D341Med (cell line): Measurements from ENCODE around the gene ARL8A.

Experiments used
- DNase-seq: peaks from one replicate; pipeline ENCODE4 v3.0.0; 2012; ENCODE audit warnings: low spot score

The ARL8A gene

GRCh38 chr1:202135221-202135721 lies 9.3 kb downstream of the ARL8A start:
- DNase-seq: peak; percentile 90

DNA sequence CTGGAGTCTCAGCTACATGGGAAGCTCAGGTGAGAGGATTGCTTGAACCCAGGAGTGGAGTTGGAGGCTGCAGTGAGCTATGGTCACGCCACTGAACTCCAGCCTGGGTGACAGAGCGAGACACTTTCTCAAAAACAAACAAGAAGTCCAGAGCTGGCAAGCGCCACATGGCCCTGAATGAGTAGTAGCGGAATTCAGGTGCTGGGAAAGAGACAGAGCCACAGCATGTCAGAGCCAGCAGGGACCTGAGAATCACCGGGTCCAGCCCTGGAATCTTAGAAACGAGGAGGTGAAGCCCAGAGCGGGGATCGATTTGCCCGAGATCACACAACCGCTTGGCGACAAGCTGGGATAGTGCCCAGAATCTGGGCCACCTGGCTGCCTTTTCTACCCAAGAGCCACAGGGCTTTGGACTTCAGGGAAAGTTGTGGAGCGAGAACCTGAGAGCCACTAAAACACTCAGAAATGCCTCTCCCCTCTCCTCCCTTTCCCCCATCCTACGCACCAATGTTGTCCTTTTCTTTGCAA lies 9.8 kb downstream of the ARL8A start:
- DNase-seq: no peak

- no peak for DNase-seq
Measured at GRCh38 chr1:202133989-202134388, 10.5 kb downstream of the ARL8A start.

GRCh38 chr1:202133496-202133895 lies 11.0 kb downstream of the ARL8A start:
- DNase-seq: no peak

- DNase-seq: no peak
Measured at GRCh38 chr1:202133001-202133400, 11.5 kb downstream of the ARL8A start.

DNA sequence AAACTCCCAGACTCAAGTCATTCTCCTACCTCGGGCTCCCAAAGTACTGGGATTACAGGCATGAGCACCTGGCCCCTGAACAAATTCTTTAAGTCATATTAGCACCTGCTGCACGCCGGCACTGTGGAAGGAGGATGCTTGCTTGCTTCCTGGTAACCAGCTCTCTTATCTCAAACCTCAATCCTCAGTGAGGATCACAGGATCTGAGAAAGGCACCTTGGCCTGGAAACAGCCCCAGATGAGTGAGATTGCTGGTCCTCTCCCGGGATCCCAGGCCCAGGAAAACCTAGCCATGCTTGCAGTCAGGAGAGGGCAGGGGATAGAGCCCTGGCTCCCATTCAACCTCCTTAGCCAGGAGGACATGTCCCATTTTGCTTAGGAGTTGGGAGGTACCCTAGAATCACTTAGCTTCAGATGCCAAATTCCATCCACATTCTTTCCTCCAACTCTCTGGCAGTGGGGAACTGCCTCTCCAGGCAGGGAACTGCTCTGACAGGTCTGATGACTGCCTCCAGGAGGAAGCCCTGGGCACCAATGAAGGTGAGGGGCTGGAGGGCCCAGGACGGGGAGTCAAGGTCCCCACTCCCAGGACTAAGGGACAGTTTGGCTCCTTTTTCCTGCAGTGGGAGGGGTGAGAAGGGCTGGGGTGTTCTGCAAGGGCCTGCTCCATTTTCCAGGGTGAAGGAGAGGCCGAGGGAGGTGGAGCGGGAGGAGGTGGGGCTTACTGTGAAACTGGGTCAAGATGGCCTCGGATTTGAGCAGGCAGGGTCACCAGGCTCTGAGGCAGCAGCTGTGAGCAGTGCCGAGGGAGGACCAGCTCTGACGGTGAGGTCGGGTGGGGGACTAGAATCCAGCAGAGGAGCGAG lies 12.3 kb downstream of the ARL8A start:
- DNase-seq: no peak

GRCh38 chr1:202130816-202131522 lies 13.6 kb downstream of the ARL8A start:
- no peak for DNase-seq

GRCh38 chr1:202130297-202130721 lies 14.2 kb downstream of the ARL8A start:
- no peak for DNase-seq

- DNase-seq: peak; percentile 38
Measured at GRCh38 chr1:202129453-202130296, 14.9 kb downstream of the ARL8A start.

- DNase-seq: peak; percentile 40
Measured at GRCh38 chr1:202127836-202128622, 16.5 kb downstream of the ARL8A start.

DNA sequence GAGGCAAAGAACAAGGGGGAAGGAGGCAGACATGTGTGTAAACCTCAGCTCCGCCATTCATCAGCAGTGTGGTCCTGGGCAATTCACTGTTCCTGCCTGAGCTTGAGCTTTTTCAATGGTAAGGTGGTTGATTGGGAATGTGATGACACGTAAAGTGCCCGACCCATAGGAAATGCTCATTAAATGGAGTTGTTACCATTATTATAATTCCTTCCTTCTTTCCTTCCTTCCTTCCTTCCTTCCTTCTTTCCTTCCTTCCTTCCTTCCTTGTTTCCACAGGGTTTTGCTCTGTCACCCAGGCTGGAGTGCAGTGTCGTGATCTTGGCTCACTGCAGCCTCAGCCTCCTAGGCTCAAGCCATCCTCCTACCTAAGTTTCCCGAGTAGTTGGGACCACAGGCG lies 17.5 kb downstream of the ARL8A start:
- DNase-seq: no peak

DNA sequence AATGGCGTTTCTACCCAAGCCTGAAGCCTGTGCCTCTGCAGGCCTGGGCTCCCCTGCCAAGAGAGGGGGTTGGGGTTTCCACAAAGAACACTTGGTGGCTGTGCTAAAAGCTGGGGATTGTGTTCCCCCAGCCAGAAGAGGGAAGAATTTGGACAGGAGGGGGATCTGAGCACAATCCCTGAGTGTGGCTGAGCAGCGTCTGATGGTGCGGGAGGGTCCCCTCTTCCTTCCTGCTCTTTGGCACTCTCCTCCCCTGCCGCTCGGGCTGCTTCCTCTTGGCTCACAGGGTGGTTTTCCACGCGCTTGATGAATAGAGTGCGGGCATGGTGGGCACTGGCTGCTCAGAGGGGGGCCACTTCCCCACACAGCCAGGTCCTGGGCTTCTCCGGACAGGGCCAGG lies 18.1 kb downstream of the ARL8A start:
- DNase-seq: no peak

DNA sequence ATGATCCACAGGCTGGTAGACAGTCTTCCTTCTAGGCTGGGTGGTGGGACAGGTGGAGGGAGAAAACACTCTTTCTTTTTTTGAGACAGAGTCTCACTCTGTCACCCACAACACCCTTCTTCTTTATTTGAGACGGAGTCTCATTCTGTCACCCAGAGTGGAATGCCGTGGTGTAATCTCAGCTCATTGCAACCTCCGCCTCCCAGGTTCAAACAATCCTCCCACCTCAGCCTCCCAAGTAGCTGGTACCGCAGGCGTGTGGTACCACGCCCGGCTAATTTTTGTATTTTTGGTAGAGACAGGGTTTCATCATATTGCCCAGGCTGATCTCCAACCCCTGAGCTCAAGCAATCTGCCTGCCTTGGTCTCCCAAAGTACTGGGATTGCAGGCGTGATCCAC lies 18.9 kb downstream of the ARL8A start:
- no peak for DNase-seq

DNA sequence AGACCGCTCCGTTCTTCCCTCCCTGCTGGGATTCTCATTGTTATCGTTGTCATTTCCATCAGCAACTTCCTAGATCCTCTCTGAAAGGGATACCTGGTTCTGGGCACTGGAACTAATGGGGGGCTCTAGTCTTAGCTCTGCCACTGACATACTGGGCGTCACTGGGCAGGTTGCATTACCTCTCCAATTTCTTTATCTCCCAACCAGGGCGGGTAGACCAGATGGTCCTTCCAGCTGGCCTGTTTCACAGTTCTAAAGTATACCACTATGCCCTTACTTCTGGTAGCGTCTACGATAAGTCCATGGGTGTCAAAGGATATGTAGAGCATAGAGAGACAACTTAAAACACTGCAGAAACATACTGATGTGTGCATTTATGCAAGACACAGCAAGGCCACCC lies 20.4 kb downstream of the ARL8A start:
- no peak for DNase-seq

GRCh38 chr1:202123336-202123813 lies 21.2 kb downstream of the ARL8A start:
- no peak for DNase-seq

- peak; percentile 42 for DNase-seq
Measured at GRCh38 chr1:202122639-202123335, 21.8 kb downstream of the ARL8A start, which contains the start of gene GPR37L1. GPR37L1 (plus strand) TSS chr1:202122917; CDS start chr1:202122964, 47 bp downstream.

GRCh38 chr1:202121006-202121405 lies 23.5 kb downstream of the ARL8A start:
- no peak for DNase-seq

- DNase-seq: no peak
Measured at GRCh38 chr1:202117898-202118371, 26.6 kb downstream of the ARL8A start.

- no peak for DNase-seq
Measured at GRCh38 chr1:202116287-202116686, 28.2 kb downstream of the ARL8A start.

GRCh38 chr1:202113690-202114300 lies 30.7 kb downstream of the ARL8A start:
- DNase-seq: no peak
